ENCODE measurements around the gene PDE8A. TPM values are rescaled to one million over a fixed set of nuclear protein-coding genes. Genes with fewer than 3 reads are reported as not detected.

PDE8A gene
- total RNA-seq, 4 donors from 2014 or later = 14.0 to 28.6 (median 22.2) TPM

- 82 to 96% methylated on average over 9 to 10 of the region's 10 CpGs for WGBS, 2 donors
- Histone ChIP-seq H3K9me3 (no peaks in the 10 kb centered on the region), H3K27me3 (no peaks in the 10 kb centered on the region), H3K27ac (no peak overlapping the region), H3K36me3 (no peaks in the 10 kb centered on the region), H3K4me3 (no peak overlapping the region), H3K4me1 (peaks cover 0 to 11% (median 0%) of the 10 kb centered on the region in 3 donors)
- no peak for DNase-seq
- TF ChIP-seq CTCF (IDR thresholded peaks at IDR 0.05) (no peak), POLR2A (IDR thresholded peaks at IDR 0.05) (no peak)
- intact Hi-C loops (cut with DNase I) = no loop called here
Observed at GRCh38 chr15:84976746-84977345, 4.8 kb upstream of the PDE8A start.

- intact Hi-C loops (cut with DNase I) = no loop called here
- Histone ChIP-seq H3K4me3 (peak overlapping the region in 3 of 4 donors; percentile 84 to 95 (median 93)), H3K4me1 (peaks cover 0 to 37% (median 12%) of the 10 kb centered on the region in 3 donors), H3K36me3 (no peaks in the 10 kb centered on the region), H3K27ac (no peak overlapping the region), H3K9me3 (no peaks in the 10 kb centered on the region), H3K27me3 (no peaks in the 10 kb centered on the region)
- WGBS, 2 donors = 41 to 50% methylated on average over 8 to 11 of the region's 16 CpGs
- TF ChIP-seq CTCF (IDR thresholded peaks at IDR 0.05) (no peak), POLR2A (IDR thresholded peaks at IDR 0.05) (no peak)
- no peak for DNase-seq
Observed at GRCh38 chr15:84979651-84980050, 2.0 kb upstream of the PDE8A start.

GRCh38 chr15:84980196-84981053, 1.2 kb upstream of the PDE8A start:
- H3K27me3 ChIP-seq = no peaks in the 10 kb centered on the region
- no peaks in the 10 kb centered on the region for H3K9me3 ChIP-seq
- H3K27ac ChIP-seq = peak overlapping the region; percentile 86 to 97 (median 96)
- peak; percentile 71 for DNase-seq
- WGBS, 2 donors = 0 to 1% methylated on average over 19 to 20 of the region's 66 CpGs
- peak overlapping the region; percentile 67 to 95 (median 88) for H3K4me3 ChIP-seq
- H3K4me1 ChIP-seq = peaks cover 0 to 45% (median 12%) of the 10 kb centered on the region in 3 donors
- intact Hi-C loops (cut with DNase I) = no loop called here
- TF ChIP-seq POLR2A (IDR thresholded peaks at IDR 0.05) = peak in 1 of 4 donors; percentile 47
- TF ChIP-seq CTCF (IDR thresholded peaks at IDR 0.05) = peak in 2 of 6 experiments; percentile 2 to 9
- H3K36me3 ChIP-seq = no peaks in the 10 kb centered on the region

GRCh38 chr15:84981054-84981710, 474 bp upstream of the PDE8A start:
- intact Hi-C loops (cut with DNase I) = no loop called here
- Histone ChIP-seq H3K4me1 (peaks cover 0 to 52% (median 12%) of the 10 kb centered on the region in 3 donors), H3K9me3 (no peaks in the 10 kb centered on the region), H3K4me3 (peak overlapping the region; percentile 67 to 95 (median 88)), H3K36me3 (no peaks in the 10 kb centered on the region), H3K27ac (peak overlapping the region; percentile 86 to 97 (median 96)), H3K27me3 (no peaks in the 10 kb centered on the region)
- WGBS, 2 donors = no CpG with 5 or more reads among the region's 75 CpGs
- TF ChIP-seq POLR2A (IDR thresholded peaks at IDR 0.05) = peak in 3 of 4 donors; percentile 15 to 78 (median 23)
- TF ChIP-seq CTCF (IDR thresholded peaks at IDR 0.05) = peak in 4 of 6 experiments; percentile 27 to 57 (median 50)
- peak; percentile 72 for DNase-seq
